ENCODE measurements around the gene LCN15.

GRCh38 chr9:136771907-136772415 lies 7.6 kb upstream of the LCN15 start:
- TF ChIP-seq CTCF (IDR thresholded peaks at IDR 0.05; ENCODE audit: insufficient read depth, low read length, poor library complexity, severe bottlenecking): no peak
- TF ChIP-seq EZH2phosphoT487 (conservative IDR thresholded peaks at IDR 0.05; ENCODE audit: low read length): no peak
